ENCODE measurements around the gene SH3GLB2. TPM values are rescaled to one million over a fixed set of nuclear protein-coding genes. Genes with fewer than 3 reads are reported as not detected.
"Not testable (repeated sequence)": the region's sequence is repeated elsewhere in the genome, so short reads cannot be mapped to it uniquely, and the experiment has no call there.

SH3GLB2 gene
- total RNA-seq, 4 donors from 2014 or later = 33.6 to 55.1 (median 44.1) TPM

- H3K36me3 ChIP-seq = peaks cover 0 to 82% of the 10 kb centered on the region in 2 donors
- intact Hi-C loops (cut with DNase I; ENCODE audit: low total_unique reads) = no loop called here
- TF ChIP-seq POLR2A (IDR thresholded peaks at IDR 0.05) = no peak
- TF ChIP-seq, protein P1, sequence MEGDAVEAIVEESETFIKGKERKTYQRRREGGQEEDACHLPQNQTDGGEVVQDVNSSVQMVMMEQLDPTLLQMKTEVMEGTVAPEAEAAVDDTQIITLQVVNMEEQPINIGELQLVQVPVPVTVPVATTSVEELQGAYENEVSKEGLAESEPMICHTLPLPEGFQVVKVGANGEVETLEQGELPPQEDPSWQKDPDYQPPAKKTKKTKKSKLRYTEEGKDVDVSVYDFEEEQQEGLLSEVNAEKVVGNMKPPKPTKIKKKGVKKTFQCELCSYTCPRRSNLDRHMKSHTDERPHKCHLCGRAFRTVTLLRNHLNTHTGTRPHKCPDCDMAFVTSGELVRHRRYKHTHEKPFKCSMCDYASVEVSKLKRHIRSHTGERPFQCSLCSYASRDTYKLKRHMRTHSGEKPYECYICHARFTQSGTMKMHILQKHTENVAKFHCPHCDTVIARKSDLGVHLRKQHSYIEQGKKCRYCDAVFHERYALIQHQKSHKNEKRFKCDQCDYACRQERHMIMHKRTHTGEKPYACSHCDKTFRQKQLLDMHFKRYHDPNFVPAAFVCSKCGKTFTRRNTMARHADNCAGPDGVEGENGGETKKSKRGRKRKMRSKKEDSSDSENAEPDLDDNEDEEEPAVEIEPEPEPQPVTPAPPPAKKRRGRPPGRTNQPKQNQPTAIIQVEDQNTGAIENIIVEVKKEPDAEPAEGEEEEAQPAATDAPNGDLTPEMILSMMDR (IDR thresholded peaks at IDR 0.05 in 4 of 5, conservative IDR thresholded peaks at IDR 0.05 in 1 of 5) = no peak
Observed at GRCh38 chr9:128983536-128983935, 44.6 kb downstream of the SH3GLB2 start.

GRCh38 chr9:128979111-128979510 lies 49.0 kb downstream of the SH3GLB2 start:
- no peaks in the 10 kb centered on the region for H3K27me3 ChIP-seq
- H3K4me3 ChIP-seq = no peak overlapping the region
- intact Hi-C loops (cut with DNase I; ENCODE audit: low total_unique reads) (no loop called here), in situ Hi-C loops (cut with MboI; ENCODE audit: low sequenced_read_pairs in 4 of 4) (no loop called here)
- TF ChIP-seq, protein P1 (IDR thresholded peaks at IDR 0.05 in 4 of 5, conservative IDR thresholded peaks at IDR 0.05 in 1 of 5) = no peak
- no peak for TF ChIP-seq POLR2A (IDR thresholded peaks at IDR 0.05)
- peaks cover 0 to 88% of the 10 kb centered on the region in 2 donors for H3K36me3 ChIP-seq
- no peaks in the 10 kb centered on the region for H3K4me1 ChIP-seq
- ATAC-seq = no peak
- H3K27ac ChIP-seq = no peak overlapping the region
- no peak for DNase-seq
- no peaks in the 10 kb centered on the region for H3K9me3 ChIP-seq

More at GRCh38 chr9:128983536-128983935, 44.6 kb downstream of the SH3GLB2 start:
- H3K9me3 ChIP-seq = no peaks in the 10 kb centered on the region
- in situ Hi-C loops (cut with MboI; ENCODE audit: low sequenced_read_pairs in 4 of 4) = no loop called here
- ATAC-seq (no peak), DNase-seq (no peak)
- peaks cover 12 to 14% of the 10 kb centered on the region in 2 donors for H3K4me1 ChIP-seq
- no peak overlapping the region for H3K4me3 ChIP-seq
- no peak overlapping the region for H3K27ac ChIP-seq
- no peaks in the 10 kb centered on the region for H3K27me3 ChIP-seq

DNA sequence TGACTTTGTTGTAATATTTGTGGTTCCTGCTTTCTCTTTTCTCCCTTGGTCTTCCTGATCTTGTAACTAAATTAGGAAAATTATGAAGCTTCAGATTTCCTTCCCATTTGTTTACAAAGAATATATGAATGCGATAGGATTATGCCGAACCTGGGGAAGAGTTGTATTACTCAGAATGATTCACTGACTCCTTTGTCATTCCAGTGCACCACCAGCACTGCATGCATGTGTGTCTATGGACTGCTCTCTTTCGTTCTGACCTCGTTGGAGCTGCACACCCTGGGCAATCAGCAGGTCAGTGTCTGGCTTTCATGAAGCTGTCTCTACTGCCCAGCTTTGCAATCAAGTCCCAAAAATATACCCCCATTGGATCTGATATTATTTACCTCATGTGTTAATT lies 55.2 kb downstream of the SH3GLB2 start:
- H3K27ac ChIP-seq = no peak overlapping the region
- no peak for DNase-seq
- intact Hi-C loops (cut with DNase I; ENCODE audit: low total_unique reads) = no loop called here
- no peak for ATAC-seq
- no peak for TF ChIP-seq POLR2A (IDR thresholded peaks at IDR 0.05)
- TF ChIP-seq, protein P1 (IDR thresholded peaks at IDR 0.05 in 4 of 5, conservative IDR thresholded peaks at IDR 0.05 in 1 of 5) = no peak
- no peaks in the 10 kb centered on the region for H3K27me3 ChIP-seq
- in situ Hi-C loops (cut with MboI; ENCODE audit: low sequenced_read_pairs in 4 of 4) = no loop called here
- no peak overlapping the region for H3K4me3 ChIP-seq
- H3K36me3 ChIP-seq = peaks cover 0 to 87% of the 10 kb centered on the region in 2 donors
- H3K9me3 ChIP-seq = no peaks in the 10 kb centered on the region
- no peaks in the 10 kb centered on the region for H3K4me1 ChIP-seq

DNA sequence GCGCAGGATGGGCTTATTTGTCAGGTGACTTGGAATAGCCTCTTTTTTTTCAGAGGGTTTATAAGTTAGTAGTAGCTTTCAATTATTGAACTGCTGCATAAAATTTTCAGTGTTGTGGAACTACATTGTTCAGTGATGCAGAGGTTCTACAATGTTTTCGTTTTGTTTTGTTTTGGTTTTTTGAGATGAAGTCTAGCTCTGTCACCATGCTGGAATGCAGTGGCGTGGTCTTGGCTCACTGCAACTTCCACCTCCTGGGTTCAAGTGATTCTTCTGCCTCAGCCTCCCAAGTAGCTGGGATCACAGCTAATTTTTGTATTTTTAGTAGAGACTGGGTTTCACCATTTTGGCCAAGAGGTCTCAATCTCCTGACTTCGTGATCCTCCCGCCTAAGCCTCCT lies 58.6 kb downstream of the SH3GLB2 start:
- in situ Hi-C loops (cut with MboI; ENCODE audit: low sequenced_read_pairs in 4 of 4) = no loop called here

GRCh38 chr9:128961403-128961802 lies 66.7 kb downstream of the SH3GLB2 start:
- H3K36me3 ChIP-seq = peaks cover 3 to 57% of the 10 kb centered on the region in 2 donors
- intact Hi-C loops (cut with DNase I; ENCODE audit: low total_unique reads) = loop anchor here (10.0 kb wide), 1 partner anchor 387 kb away; no protein-coding TSS in a partner anchor
- H3K4me3 ChIP-seq; ATAC-seq; H3K4me1 ChIP-seq; H3K9me3 ChIP-seq; in situ Hi-C loops (cut with MboI; ENCODE audit: low sequenced_read_pairs in 4 of 4); DNase-seq; H3K27ac ChIP-seq; H3K27me3 ChIP-seq: not testable (repeated sequence)

More for the DNA sequence above, 58.6 kb downstream of the SH3GLB2 start:
- no peak overlapping the region for H3K4me3 ChIP-seq
- no peaks in the 10 kb centered on the region for H3K27me3 ChIP-seq
- TF ChIP-seq POLR2A (IDR thresholded peaks at IDR 0.05) = no peak
- TF ChIP-seq, protein P1 (IDR thresholded peaks at IDR 0.05 in 4 of 5, conservative IDR thresholded peaks at IDR 0.05 in 1 of 5) = no peak
- H3K36me3 ChIP-seq = peaks cover 0 to 70% of the 10 kb centered on the region in 2 donors
- no peaks in the 10 kb centered on the region for H3K9me3 ChIP-seq
- intact Hi-C loops (cut with DNase I; ENCODE audit: low total_unique reads) = loop anchor here (10.0 kb wide), 1 partner anchor 395 kb away; no protein-coding TSS in a partner anchor
- no peaks in the 10 kb centered on the region for H3K4me1 ChIP-seq
- DNase-seq = no peak
- no peak overlapping the region for H3K27ac ChIP-seq
- ATAC-seq = no peak

Other genes starting within 250 kb of the SH3GLB2 start
- gene TBC1D13, start 241.1 kb downstream of the SH3GLB2 start, total RNA-seq = 10 to 100 TPM in 2 of 4 donors, 1 to 10 TPM in 2; 7.8 to 14.3 (median 11.3) TPM
- gene ENDOG, start 209.8 kb downstream of the SH3GLB2 start, total RNA-seq = 100 to 1,000 TPM in 3 of 4 donors, 10 to 100 TPM in 1; 58.2 to 212 (median 122) TPM
- 10 to 100 TPM; 10.7 to 29.3 (median 14.9) TPM for gene SPOUT1, start 198.5 kb downstream of the SH3GLB2 start, total RNA-seq
- 1 to 10 TPM; 4.7 to 7.4 (median 5.8) TPM for gene KYAT1, start 146.4 kb downstream of the SH3GLB2 start, total RNA-seq
- gene LRRC8A, start 146.2 kb downstream of the SH3GLB2 start, total RNA-seq = 10 to 100 TPM; 24.4 to 28.4 (median 27.0) TPM
- gene PHYHD1, start 107.3 kb downstream of the SH3GLB2 start, total RNA-seq = 10 to 100 TPM in 3 of 4 donors, 1 to 10 TPM in 1; 9.5 to 39.3 (median 30.3) TPM
- 10 to 100 TPM in 1 of 4 donors, 1 to 10 TPM in 3; 6.5 to 11.8 (median 6.6) TPM for gene DOLK, start 80.7 kb downstream of the SH3GLB2 start, total RNA-seq
- 10 to 100 TPM; 24.7 to 59.7 (median 30.3) TPM for gene NUP188, start 80.6 kb downstream of the SH3GLB2 start, total RNA-seq
- 10 to 100 TPM in 3 of 4 donors, 1 to 10 TPM in 1; 5.8 to 20.6 (median 18.1) TPM for gene MIGA2, start 8.3 kb upstream of the SH3GLB2 start, total RNA-seq
- gene DOLPP1, start 52.8 kb upstream of the SH3GLB2 start, total RNA-seq = 1 to 10 TPM; 1.6 to 4.7 (median 2.8) TPM
- 100 to 1,000 TPM; 137 to 167 (median 144) TPM for gene CRAT, start 82.5 kb upstream of the SH3GLB2 start, total RNA-seq
- gene PTPA, start 83.1 kb upstream of the SH3GLB2 start, total RNA-seq = 10 to 100 TPM; 37.6 to 71.6 (median 53.5) TPM
- 1 to 10 TPM in 3 of 4 donors, under 1 TPM in 1; 0.92 to 3.4 (median 2.9) TPM for gene IER5L, start 149.9 kb upstream of the SH3GLB2 start, total RNA-seq